A673 (cell line): ENCODE results near the gene LAS1L. TPM values are rescaled to one million over a fixed set of nuclear protein-coding genes. Genes with fewer than 3 reads are reported as not detected.
"Not testable (repeated sequence)": the region's sequence is repeated elsewhere in the genome, so short reads cannot be mapped to it uniquely, and the experiment has no call there.

Source experiments
- BruUV-seq: library from RNA; stranded (reverse); fragments of 400-500 nt; replicated peaks from 2 replicates; lab custom pipeline; 2021; lab: Mats Ljungman, UMichigan
- CTCF ChIA-PET: fragments of 300-600 bp; sonication (Branson Sonifier 250); formaldehyde crosslinking; loops from one replicate; lab custom pipeline; 2022; ENCODE audit warnings: antibody characterized with exemption; lab: Charles Lee
- POLR2A ChIA-PET: fragments of 300-600 bp; sonication (Branson Sonifier 250); formaldehyde crosslinking; loops from one replicate; lab custom pipeline; 2022; ENCODE audit warnings: antibody characterized with exemption; ENCODE audit not compliant: low non-redundant PET; lab: Charles Lee
- DNase-seq: peaks from one replicate; pipeline ENCODE4 v3.0.0-alpha.2; 2015; ENCODE audit warnings: low spot score
- H3K27ac ChIP-seq: fragments of 200-600 bp; sonication (generic); 2 replicates; pipeline ENCODE4 v1.5.1; 2016; ENCODE audit warnings: mixed run types, low read depth, mild to moderate bottlenecking, mixed read lengths, antibody characterized with exemption, low read length; ENCODE audit not compliant: poor library complexity, severe bottlenecking
- H3K27me3 ChIP-seq: fragments of 200-600 bp; sonication (generic); replicated peaks from 2 replicates; pipeline ENCODE4 v1.6.1; 2017; ENCODE audit warnings: mixed run types, low read depth, mild to moderate bottlenecking, mixed read lengths, antibody characterized with exemption, low read length; ENCODE audit not compliant: insufficient read depth, poor library complexity
- H3K36me3 ChIP-seq: fragments of 200-600 bp; sonication (generic); 2 replicates; pipeline ENCODE4 v1.6.1; 2016; ENCODE audit warnings: mixed run types, mild to moderate bottlenecking, mixed read lengths, antibody characterized with exemption, low read length; ENCODE audit not compliant: insufficient read depth, poor library complexity, severe bottlenecking
- H3K4me1 ChIP-seq: fragments of 200-600 bp; sonication (generic); 2 replicates; pipeline ENCODE4 v1.6.1; 2017; ENCODE audit warnings: mixed run types, mild to moderate bottlenecking, mixed read lengths, antibody characterized with exemption, low read length; ENCODE audit not compliant: insufficient read depth, poor library complexity, severe bottlenecking
- H3K4me3 ChIP-seq: fragments of 200-600 bp; sonication (generic); 2 replicates; pipeline ENCODE4 v1.5.1; 2016; ENCODE audit warnings: low read depth, mixed run types, mild to moderate bottlenecking, mixed read lengths, low read length; ENCODE audit not compliant: poor library complexity, severe bottlenecking
- H3K9me3 ChIP-seq: fragments of 200-600 bp; sonication (generic); 2 replicates; pipeline ENCODE4 v1.6.1; 2016; ENCODE audit warnings: mixed run types, low read depth, mild to moderate bottlenecking, mixed read lengths, antibody characterized with exemption, low read length; ENCODE audit not compliant: poor library complexity, severe bottlenecking
- EZH2 ChIP-seq: fragments of 200-600 bp; sonication (generic); IDR thresholded peaks from 2 replicates; pipeline ENCODE4 v1.6.1; 2017; ENCODE audit warnings: borderline replicate concordance, low read depth, mild to moderate bottlenecking, mixed read lengths, antibody characterized with exemption, low read length; ENCODE audit not compliant: poor library complexity, severe bottlenecking
- intact Hi-C: fragments of 100-400 bp; cut with micrococcal nuclease; formaldehyde crosslinking; loops from one replicate; pipeline ENCODE4 v1.10.0; 2022; ENCODE audit not compliant: unreplicated experiment
- total RNA-seq: library from RNA; stranded (reverse); gene quantifications from 2 replicates; pipeline ENCODE4 v1.2.3, GENCODE V29; 2021
- TF ChIP-seq, protein P1 (sequence below): fragments of 300-800, 200-600 bp; sonication (generic); conservative IDR thresholded peaks from 2 replicates; pipeline ENCODE4 v1.5.1; 2017; ENCODE audit warnings: low read depth, mild to moderate bottlenecking, antibody characterized with exemption, low read length, moderate library complexity, mixed read lengths

LAS1L gene
- total RNA-seq, 1 experiment from 2014 or later, result 66.9 TPM

DNA sequence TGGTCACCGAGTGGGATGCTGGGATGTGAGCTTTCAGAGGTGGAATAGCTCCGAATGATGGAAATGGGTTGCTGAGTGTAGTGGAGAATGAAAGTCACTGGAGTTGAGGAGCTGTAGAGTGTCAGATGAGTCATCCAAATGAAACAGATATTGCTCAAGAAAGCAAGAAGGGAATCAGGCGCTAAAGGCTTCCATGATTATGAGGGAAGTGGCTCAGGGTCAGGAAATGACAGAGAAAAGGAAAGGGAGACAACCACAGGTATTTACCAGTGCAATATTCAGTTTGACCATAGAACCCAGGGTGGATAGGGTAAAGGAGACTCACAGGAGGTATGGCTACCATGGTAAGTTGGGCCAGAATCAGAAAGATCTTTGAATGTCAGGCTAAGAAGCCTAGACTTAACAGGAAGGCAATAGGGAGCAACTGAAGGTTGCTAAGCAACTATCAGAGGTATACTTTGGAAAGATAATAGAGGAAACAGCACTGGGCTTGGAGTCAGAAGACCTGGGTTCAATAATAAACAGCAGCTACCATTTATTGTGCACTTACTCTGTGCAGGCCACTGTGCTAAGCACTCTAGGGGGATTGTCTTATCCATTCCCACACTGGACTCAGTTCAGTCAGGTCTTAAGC is 11.7 kb downstream of the LAS1L start:
- TF ChIP-seq, protein P1, sequence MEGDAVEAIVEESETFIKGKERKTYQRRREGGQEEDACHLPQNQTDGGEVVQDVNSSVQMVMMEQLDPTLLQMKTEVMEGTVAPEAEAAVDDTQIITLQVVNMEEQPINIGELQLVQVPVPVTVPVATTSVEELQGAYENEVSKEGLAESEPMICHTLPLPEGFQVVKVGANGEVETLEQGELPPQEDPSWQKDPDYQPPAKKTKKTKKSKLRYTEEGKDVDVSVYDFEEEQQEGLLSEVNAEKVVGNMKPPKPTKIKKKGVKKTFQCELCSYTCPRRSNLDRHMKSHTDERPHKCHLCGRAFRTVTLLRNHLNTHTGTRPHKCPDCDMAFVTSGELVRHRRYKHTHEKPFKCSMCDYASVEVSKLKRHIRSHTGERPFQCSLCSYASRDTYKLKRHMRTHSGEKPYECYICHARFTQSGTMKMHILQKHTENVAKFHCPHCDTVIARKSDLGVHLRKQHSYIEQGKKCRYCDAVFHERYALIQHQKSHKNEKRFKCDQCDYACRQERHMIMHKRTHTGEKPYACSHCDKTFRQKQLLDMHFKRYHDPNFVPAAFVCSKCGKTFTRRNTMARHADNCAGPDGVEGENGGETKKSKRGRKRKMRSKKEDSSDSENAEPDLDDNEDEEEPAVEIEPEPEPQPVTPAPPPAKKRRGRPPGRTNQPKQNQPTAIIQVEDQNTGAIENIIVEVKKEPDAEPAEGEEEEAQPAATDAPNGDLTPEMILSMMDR, result no peak
- no peak for TF ChIP-seq EZH2
- H3K9me3 ChIP-seq, result no peaks in the 10 kb centered on the region
- intact Hi-C loops, result no loop called here
- ChIA-PET CTCF (no interaction called here), POLR2A (no interaction called here)
- peaks cover 9% of the 10 kb centered on the region for H3K36me3 ChIP-seq
- BruUV-seq, result no TSS peak
- no peak overlapping the region for H3K4me3 ChIP-seq
- H3K4me1 ChIP-seq, result no peaks in the 10 kb centered on the region
- H3K27me3 ChIP-seq, result no peaks in the 10 kb centered on the region
- DNase-seq, result no peak
- no peak overlapping the region for H3K27ac ChIP-seq

DNA sequence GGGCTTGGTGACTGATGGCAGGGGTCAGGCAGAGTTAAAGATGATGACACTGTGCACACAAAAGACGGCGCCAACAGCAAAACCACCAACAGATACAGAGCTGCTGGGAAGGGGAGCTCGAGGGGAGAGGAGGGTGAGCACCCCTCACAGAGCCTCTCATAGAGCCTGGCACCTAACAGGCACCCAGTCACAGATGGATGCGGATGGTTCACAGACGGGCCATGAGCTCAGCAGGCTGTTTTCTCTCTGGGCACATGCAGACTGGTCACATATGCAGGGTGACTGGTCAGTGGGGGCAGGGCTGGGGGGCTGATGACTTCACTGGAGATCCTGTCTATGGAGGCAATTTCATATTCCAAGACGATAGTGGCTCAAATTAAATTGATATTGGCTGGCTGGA is 15.1 kb downstream of the LAS1L start:
- intact Hi-C loops, POLR2A ChIA-PET, H3K4me1 ChIP-seq, BruUV-seq, H3K27ac ChIP-seq, DNase-seq, H3K36me3 ChIP-seq, H3K4me3 ChIP-seq, H3K27me3 ChIP-seq, H3K9me3 ChIP-seq: not testable (repeated sequence)
- CTCF ChIA-PET, result interaction anchor here (0.5 kb wide), 1 partner anchor 19 kb away, joined by 4 read pairs; no protein-coding TSS in a partner anchor

DNA sequence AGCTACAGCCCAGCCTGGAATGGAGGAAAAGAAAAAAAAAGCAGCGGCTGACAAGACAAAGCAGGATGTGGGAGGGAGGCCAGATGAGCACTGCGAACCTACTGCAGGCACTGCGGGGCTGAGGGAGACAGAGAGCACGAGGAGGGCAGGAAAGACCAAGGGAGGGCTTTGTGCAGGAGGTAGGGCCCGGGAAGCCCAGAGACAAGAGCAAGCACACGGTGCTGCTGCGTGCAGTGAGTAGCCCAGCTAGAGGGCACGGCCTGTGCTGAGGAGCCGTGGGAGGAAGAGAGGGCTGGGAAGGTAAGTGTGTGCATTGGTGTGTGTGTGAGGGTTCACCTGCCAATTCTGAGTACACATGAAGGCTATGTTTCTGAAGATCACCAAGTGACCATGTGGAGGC is 15.6 kb downstream of the LAS1L start:
- intact Hi-C loops, H3K4me1 ChIP-seq, H3K27me3 ChIP-seq, CTCF ChIA-PET, POLR2A ChIA-PET, H3K4me3 ChIP-seq, BruUV-seq, H3K36me3 ChIP-seq, H3K27ac ChIP-seq, H3K9me3 ChIP-seq, DNase-seq: not testable (repeated sequence)

DNA sequence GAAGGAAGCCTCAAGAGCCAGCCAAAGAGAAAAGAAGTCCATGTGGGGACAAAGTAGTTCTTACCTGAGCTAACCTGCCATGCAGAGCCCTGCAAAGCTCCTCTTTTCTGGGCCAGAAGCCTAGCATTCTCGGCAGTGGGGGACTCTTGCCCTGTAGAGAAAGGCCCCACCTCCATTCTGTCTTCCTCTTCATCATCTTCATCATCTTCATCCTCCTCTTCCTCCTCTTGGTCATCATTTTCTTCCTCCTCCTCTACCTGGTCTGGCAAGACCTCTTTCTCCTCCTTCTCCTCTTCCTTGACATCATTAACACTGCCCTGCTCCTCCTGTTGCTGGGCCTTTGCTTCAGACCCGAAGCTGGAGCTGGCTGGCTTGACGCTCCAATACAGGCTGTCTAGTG is 16.7 kb downstream of the LAS1L start:
- Histone ChIP-seq H3K4me3 (no peak overlapping the region), H3K36me3 (peaks cover 2% of the 10 kb centered on the region), H3K9me3 (no peaks in the 10 kb centered on the region), H3K27me3 (no peaks in the 10 kb centered on the region), H3K27ac (no peak overlapping the region), H3K4me1 (no peaks in the 10 kb centered on the region)
- intact Hi-C loops, result no loop called here
- CTCF ChIA-PET, result no interaction called here
- no peak for TF ChIP-seq EZH2
- TF ChIP-seq, protein P1, result no peak
- no TSS peak for BruUV-seq
- no peak for DNase-seq
- POLR2A ChIA-PET, result no interaction called here
